ENCODE data around the gene SYT3.
"Not testable (repeated sequence)": the region's sequence is repeated elsewhere in the genome, so short reads cannot be mapped to it uniquely, and the experiment has no call there.

Gene SYT3

DNA sequence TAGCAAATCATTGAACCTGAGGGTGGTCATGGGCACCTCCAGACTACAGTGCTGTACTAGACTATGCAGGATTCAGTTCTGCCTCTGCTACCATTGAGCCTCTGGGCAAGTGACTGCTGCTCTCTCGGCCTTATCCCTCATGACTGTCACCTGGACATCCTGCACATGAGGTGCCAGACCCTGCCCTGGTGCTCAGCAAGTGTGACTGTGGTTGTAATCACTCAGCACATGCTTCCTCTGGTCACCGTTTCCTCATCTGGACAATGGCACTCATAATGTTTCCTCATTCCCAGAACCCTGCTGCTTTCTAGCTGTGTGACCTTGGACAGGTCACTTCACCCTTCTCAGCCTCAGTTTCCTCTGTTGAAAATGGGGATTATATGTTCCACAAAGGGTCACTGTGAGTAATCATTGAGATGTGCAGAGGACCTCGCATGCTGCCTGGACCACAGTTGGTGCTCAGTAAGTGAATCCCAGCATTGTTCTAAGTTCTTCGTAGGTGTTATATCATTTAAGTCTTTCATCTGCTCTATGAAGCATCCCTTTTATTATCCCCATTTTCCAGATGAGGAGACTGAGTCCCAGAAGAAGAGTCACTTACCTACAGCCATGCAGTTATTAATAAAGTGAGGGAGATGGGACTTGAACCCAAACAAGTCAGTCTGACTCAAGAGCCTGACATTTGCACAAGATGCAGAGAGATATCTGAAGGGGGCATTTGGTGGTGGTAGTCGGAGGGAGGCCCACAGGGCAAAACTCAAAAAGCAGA, 3.2 kb downstream of the SYT3 start:
- no peak for DNase-seq (ENCODE audit: low read depth in 4 of 4, low spot score in 1 of 4)

DNA sequence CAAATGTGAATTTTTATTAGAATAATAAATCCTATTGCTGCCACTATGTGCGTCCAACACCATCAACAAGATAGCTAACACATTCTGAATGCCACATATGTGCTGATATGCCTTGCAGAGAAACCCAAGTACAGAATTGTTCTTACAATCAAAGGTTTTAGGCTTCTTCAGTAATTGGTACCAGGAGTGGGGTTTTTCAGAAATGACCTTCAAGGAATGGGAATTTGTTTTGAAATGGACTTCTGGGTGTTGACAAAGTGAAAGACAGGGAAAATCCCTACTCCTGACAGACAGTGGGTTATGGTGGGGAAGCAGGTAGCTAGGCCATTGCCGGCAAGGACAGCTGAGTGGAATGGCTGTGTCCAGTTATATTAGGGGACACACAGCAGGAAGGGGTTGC, 5.7 kb downstream of the SYT3 start:
- DNase-seq (ENCODE audit: low read depth in 4 of 4, low spot score in 1 of 4) = no peak

DNA sequence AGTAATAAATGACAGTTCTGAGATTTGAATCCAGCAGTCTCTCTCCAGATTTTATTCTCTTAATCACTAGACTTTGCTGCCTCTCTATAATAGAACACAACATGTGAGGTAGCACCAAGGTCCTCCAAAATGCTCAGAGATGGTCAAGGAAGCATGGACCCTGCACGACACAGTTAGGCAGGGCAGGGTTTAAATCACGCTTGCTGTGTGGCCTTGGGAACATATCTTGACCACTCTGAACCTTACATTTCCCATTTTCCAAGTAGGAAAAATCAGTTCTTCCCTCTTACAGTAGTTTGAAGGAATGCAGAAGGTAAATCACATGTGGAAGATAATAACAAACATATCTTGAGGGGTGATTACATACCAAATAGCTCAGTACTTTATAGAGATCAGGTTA, 6.3 kb downstream of the SYT3 start:
- no peak for DNase-seq (ENCODE audit: low read depth in 4 of 4, low spot score in 1 of 4)

DNA sequence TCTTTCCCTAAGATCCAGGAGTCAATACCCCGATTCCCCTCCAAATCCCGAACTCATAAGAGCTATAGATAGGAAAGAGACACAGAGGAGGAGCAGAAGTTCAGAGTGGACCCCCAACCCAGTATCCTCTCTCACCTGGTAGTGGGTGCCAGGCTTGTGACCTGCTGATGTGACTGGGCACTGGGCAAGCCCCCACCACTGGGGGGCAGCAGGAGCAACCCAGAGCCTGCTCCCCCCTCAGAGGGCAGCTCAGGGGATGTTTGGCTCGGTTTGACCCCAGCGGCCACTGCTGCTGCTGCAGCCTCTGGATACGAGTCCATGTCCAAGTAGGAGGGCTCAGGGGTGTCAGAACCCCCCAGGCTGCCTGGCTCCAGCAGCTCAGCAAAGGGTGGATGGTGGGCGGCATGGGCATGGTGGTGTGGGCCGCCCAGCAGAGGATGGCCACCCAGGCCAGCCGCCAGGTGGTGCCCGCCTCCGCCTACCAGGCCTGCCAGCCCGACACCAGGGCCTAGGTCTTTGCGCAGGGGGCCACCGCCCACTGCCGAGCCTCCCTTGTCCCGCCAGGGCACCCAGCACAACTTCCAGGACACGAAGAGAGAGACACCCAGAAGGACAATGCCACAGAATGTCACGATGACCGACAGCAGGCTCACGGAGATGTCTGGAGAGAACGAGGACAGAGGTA, 7.4 kb downstream of the SYT3 start:
- DNase-seq (ENCODE audit: low read depth in 4 of 4, low spot score in 1 of 4) = no peak

DNA sequence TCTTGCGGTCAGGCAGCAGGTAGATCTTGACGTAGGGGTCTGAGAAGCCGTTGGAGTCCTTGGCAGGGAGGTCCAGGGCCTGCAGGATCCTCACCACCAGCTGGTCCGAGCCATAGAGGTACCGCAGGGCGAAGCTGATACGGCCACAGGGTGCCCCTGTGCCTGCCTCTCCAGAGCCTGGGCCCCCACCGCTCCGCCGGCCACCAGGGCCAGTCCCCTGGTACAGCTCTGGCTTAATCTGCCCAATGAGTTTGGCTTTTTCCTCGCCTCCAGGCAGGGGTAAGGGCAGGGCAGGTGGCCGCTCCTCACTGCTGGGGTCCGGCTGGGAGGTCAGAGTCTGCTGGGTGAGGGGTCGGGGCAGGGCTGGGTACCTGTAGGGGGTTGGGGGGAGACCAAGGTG, 9.9 kb downstream of the SYT3 start:
- DNase-seq (ENCODE audit: low read depth in 4 of 4, low spot score in 1 of 4) = no peak

DNA sequence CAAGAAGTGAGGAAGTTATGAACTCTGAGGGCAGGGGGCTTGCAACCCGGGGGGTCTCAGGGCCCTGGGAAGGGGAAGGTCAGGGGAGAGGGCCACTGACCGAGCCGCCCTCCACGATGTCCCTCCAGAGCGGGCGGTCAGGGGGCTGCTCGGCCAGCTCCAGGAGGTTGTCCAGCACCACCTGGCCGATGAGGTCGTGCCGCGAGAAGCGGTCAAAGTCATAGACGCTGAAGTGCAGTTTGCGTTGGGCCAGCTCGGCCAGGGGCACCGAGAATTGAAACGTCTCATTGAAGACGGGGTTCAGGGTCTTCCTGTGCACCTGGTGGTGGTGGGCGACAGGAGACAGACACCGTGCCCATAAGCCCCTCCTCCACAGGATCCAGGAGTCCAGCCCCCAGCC, 10.5 kb downstream of the SYT3 start:
- no peak for DNase-seq (ENCODE audit: low read depth in 4 of 4, low spot score in 1 of 4)

DNA sequence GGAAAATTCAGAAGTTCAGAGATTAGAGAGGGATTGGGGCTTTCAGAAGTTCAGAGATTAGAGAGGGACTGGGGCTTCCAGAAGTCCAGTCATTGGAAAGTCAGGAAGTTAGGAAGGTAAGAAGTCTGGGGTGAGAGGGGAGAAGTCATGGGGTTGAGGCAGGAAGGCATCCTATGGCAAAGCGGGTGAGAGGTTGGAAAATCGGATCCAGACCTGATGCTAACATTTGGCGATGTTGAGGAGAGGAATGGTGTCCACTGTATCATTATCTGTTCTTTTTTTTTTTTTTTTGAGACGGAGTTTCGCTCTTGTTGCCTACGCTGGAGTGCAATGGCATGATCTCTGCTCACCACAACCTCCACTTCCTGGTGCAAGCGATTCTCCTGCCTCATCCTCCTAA, 11.1 kb downstream of the SYT3 start:
- DNase-seq (ENCODE audit: low read depth in 4 of 4, low spot score in 1 of 4) = no peak

DNA sequence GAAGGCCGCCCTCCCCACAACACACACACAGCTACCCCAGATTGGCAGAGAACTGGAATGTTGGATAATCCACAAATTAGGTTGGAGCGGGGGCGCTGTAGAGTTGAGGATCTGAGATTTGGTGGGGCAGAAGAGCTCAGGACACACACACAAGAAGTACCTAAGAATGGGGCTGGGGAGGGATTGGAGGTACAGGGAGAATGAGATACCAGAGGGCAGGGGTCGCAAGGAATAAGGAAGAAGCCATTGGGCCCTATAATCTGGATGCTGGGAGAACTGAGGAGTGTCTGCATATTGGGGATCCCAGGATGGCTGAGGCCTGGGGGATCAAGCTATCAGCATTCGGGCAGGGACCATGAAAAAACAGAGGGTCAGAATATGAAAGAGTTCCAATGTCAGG, 11.5 kb downstream of the SYT3 start:
- DNase-seq (ENCODE audit: low read depth in 4 of 4, low spot score in 1 of 4) = no peak

DNA sequence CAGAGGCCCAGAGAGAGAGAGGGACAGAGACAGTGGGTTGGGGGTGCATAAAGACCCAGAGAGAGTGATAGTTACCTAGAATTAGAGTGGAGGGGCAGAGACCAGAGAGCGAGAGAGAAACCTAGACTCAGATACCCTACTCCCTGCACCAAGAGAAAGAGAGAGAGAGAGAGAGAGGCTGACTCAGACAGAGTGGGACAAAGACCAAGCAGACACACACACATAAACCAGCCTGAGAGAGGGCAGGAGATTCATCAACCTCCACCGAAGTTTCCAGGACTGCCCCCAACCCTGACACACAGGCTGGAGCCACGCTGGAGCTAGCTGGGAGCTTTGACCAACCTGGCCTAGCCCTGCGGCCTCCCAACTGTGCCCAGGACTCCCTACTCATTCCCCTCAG, 12.9 kb downstream of the SYT3 start:
- no peak for DNase-seq (ENCODE audit: low read depth in 4 of 4, low spot score in 1 of 4)

DNA sequence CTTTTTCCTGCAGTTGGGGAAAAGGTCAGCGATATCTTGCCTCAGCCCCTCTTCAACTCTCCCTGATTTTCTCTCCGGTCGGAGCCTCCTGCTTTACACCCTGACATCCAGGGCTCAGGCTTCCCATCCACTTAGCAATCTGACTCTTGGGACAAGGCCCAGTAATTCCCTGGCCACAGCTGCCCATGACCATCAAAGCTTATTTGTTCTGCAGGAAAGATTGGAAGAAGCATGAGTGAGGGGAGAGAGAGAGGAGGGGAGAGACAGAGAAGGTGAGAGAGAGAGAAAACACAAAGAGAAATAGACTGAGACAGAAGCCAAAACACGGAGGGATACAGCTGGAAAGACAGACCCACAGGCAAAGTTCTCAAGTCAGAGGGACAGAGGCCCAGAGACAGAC, 13.7 kb downstream of the SYT3 start:
- no peak for DNase-seq (ENCODE audit: low read depth in 4 of 4, low spot score in 1 of 4)

DNA sequence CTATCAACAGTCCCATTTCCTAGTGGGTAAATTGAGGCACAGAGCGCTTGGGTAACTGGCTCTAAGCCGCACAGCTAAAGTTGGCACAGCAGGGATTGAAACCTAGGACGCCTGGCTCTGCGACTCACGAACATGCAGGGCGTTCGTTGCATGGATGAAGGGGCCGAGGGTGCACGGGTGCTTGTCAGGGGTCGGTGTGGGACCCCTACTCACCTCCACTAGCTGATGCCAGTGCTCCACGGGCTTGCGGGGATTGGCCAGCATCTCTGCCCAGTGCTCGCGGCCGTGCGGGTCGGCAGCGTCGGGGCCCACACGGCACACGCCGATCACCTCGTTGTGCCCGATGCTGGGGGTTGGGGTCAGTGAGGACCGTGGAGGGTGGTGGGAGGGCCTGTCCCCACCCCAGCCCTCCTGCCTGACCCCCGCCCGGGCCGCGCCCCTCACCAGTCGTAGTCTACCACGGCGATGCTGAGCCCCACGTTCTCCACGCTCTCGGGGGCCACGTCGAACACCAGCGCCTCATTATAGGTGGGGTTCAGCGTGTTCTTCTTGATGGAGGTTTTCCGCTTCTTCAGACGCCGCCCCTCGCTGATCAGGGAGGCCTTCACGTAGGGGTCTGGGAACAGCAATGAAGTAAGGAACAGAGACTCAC, 14.6 kb downstream of the SYT3 start:
- DNase-seq (ENCODE audit: low read depth in 4 of 4, low spot score in 1 of 4) = no peak

DNA sequence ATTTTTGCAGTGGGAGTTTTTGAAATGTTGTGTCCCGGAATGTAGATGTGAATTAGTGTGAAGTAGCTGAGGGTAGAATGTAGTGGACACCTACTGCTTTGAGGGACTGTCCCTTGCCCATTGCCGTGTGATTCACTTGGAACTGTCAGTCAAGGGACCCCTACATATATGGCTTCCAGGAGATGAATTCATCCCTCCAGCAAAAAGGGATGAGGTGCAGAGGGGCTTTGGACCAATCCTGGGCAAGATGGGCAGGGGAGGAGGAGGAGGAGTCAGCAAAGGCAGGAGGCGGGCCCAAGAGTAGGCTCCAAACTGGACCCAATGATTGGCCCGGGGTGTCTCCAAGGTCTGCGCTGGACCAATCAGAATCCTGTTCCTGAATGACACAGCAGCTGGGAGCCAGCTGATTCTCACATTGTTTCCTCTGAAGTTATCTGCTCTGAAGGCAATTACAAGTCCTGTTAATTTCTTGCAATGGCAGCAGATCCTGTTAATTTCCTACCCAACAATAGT, 19.2 kb downstream of the SYT3 start:
- not testable (repeated sequence) for DNase-seq (ENCODE audit: low read depth in 4 of 4, low spot score in 1 of 4)

DNA sequence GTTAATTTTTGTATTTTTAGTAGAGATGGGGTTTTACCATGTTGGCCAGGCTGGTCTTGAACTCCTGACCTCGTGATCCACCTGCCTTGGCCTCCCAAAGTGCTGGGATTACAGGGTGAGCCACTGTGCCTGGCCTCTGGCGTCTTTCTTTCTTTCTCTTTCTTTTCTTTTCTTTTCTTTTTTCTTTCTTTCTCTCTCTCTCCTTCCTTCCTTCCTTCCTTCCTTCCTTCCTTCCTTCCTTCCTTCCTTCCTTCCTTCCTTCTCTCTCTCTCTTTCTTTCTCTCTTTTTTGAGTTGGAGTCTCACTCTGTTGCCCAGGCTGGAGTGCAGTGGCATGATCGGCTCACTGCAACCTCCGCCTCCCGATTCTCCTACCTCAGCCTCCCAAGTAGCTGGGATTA, 20.5 kb downstream of the SYT3 start:
- not testable (repeated sequence) for DNase-seq (ENCODE audit: low read depth in 4 of 4, low spot score in 1 of 4)

DNA sequence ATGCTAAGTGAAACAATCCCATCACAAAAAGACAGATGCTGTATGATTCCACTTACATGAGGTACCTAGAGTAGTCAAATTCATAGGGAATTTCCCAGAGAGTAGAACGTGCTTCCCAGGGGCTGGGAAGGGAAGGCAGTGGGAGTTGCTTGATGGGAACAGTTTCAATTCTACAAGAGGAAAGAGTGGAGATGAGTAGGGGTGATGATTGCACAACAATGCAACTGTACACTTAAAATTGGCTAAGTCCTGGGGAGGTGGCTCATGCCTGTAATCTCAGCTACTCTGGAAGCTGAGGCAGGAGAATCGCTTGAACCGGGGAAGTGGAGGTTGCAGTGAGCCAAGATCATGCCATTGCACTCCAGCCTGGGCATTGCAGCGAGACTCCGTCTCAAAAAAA, 21.3 kb downstream of the SYT3 start:
- not testable (repeated sequence) for DNase-seq (ENCODE audit: low read depth in 4 of 4, low spot score in 1 of 4)

DNA sequence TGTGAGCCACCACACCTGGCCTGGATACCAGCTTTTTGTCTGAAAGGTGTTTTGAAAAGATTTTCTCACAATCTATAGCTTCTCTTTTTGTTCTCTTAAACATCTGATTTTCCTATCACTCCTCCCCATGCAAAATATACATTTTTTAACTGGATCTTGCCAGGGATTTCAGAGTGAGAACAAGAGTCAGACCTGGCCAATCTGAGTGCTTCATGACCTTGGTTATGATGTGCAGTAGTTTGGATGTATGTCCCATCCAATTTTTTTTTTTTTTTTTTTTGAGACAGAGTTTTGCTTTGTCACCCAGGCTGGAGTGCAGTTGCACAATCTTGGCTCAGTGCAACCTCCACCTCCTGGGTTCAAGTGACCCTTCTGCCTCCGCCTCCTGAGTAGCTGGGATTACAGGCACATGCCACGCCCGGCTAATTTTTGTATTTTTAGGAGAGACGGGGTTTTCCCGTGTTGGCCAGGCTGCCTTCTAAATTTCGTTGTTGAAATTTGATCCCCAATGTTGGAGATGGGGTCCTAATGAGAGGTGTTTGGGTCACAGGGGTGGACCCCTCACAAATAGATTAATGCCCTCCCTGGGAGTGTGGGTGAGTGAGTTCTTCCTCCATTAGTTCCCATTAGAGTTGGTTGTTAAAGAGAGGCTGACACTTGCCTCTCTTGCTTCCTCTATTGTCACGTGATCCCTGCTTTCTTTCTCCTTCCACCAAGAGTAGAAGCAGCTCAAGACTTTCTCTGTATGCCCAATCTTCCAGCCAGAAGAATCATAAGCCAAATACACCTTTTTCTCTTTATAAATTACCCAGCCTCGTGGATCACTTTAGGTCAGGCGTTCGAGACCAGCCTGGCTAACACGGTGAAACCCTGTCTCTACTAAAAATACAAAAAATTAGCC, 26.9 kb downstream of the SYT3 start:
- DNase-seq (ENCODE audit: low read depth in 4 of 4, low spot score in 1 of 4) = not testable (repeated sequence)

DNA sequence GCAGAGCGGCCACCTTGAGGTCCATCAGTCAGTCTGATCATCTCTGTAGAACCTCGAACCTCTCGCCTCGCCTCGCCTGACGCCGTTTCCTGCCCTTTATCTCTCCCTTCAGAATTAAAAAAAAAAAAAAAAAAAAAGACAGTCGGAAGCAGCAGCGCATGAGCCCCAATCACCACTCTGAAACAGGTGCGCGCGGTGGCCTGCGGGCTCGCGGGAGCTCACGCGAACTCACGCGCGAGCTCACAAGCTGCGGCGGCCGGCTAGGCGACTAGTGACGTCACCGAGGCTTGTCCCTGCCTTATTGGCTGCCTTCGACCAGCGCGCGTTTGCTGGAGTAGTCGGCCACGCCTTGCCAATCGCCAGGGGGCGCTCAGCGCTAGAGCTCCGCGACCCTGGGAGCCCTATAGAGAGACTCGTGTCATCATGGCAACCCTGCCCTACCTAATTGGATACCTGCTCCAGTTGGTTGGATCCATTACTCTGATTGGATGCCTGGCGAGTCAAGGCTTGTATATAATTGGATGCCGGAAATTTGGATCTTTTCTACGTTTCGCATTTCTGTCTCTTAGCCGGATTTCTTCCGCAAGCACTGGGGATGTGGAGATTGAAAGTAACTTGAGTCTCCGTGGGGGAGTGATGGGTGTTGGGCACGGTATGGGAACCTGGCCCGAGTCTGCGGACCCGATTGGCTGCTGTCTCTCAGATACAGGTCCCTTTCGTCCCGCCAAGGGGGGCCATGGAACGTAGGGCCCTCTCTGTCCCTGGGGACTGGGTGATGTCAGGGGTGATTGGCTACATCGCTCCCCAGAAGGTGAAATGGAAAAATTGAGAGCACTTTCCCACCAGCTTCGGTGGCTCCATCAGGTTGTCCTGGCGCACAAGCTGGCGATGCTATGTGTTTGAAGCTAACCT, 31.6 kb downstream of the SYT3 start:
- peak; percentile 39 to 80 (median 56) for DNase-seq (ENCODE audit: low read depth in 4 of 4, low spot score in 1 of 4)

DNA sequence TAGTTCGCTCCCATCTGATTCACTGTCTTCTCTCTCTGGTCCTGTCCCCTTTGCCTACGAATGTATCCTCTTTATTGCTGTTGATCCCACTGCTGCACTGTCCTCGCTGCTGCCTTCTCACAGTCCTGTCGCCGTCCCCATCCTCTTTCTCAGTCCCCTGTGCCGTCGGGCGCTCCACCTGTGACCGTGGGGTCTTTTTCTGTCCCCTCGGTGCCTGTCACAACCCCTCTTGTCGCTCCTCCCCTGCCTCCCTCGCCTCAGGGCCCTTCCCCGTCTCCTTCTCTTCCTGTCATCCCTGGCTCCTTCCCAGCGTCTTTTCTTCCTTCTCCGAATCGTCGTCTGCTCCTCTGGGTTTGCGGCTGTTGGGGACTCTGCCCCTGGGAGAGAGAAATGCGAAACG, 32.3 kb downstream of the SYT3 start:
- no peak for DNase-seq (ENCODE audit: low read depth in 4 of 4, low spot score in 1 of 4)

DNA sequence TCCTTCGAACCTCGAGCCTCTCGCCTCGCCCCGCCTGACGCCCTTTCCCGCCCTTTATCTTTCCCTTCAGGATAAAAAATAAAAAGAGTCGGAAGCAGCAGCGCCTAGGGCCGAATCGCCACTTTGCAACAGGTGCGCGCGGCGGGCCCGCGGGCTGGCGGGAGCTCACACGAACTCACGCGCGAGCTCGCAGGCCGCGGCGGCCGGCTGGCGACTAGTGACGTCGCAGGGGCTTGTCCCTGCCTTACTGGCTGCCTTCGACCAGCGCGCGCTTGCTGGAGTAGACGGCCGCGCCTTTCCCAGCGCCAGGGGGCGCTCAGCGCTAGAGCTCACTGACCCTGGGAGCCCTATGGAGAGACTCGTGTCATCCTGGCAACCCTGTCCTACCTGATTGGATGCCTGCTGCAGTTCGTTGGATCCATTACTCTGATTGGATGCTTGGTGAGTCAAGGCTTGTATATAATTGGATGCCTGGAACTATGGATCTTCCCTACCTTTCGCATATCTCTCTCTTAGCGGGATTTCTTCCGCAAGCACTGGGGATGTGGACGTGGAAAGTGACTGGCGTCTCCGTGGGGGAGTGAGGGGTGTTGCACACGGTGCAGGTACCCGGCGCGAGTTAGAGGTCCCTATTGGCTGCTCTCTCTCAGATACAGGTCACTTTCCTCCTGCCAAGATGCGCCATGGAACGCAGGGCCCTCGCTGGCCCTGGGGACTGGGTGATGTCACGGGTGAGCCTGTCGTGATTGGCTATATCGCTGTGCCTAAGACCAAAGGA, 33.4 kb downstream of the SYT3 start:
- DNase-seq (ENCODE audit: low read depth in 4 of 4, low spot score in 1 of 4) = not testable (repeated sequence)

Data from stimulated activated CD4-positive, alpha-beta T cell treated with anti-CD3 and anti-CD28 coated beads, Interleukin-1b, Interleukin-23, amount 100 ng/mL, for 24 hours (primary cell).